Mucosa of rectum (tissue), 2 donors: ENCODE results near the gene DPP6.

Source experiments
- H3K27ac ChIP-seq, 2 donors: one replicate each; pipeline ENCODE4 v1.7.0; 2013; ENCODE audit warnings: inconsistent platforms in 2 of 2, low read depth in 2 of 2, low read length in 2 of 2
- H3K27me3 ChIP-seq, 2 donors: one replicate each; pipeline ENCODE4 v1.7.0; 2013; ENCODE audit warnings: low read length in 2 of 2; ENCODE audit not compliant: control insufficient read depth in 2 of 2, insufficient read depth in 2 of 2
- H3K36me3 ChIP-seq, 2 donors: one replicate each; pipeline ENCODE4 v1.7.0; 2013; ENCODE audit warnings: low read length in 2 of 2; ENCODE audit not compliant: control insufficient read depth in 2 of 2, insufficient read depth in 2 of 2
- H3K4me1 ChIP-seq, 2 donors: one replicate each; pipeline ENCODE4 v1.7.0; 2013; ENCODE audit warnings: low read length in 2 of 2, mild to moderate bottlenecking in 1 of 2; ENCODE audit not compliant: control insufficient read depth in 2 of 2, insufficient read depth in 2 of 2
- H3K4me3 ChIP-seq, 2 donors: one replicate each; pipeline ENCODE4 v1.7.0; 2013; ENCODE audit warnings: low read length in 2 of 2
- H3K9ac ChIP-seq, 2 donors: one replicate each; pipeline ENCODE4 v1.7.0; 2013; ENCODE audit warnings: low read length in 2 of 2, low read depth in 1 of 2, mild to moderate bottlenecking in 1 of 2
- H3K9me3 ChIP-seq, 2 donors: one replicate each; pipeline ENCODE4 v1.7.0; 2013; ENCODE audit warnings: low read length in 2 of 2; ENCODE audit not compliant: control insufficient read depth in 2 of 2
- donor health status: healthy.
- donor health status: Normal muscosa, but diverticular disease.

The DPP6 gene

DNA sequence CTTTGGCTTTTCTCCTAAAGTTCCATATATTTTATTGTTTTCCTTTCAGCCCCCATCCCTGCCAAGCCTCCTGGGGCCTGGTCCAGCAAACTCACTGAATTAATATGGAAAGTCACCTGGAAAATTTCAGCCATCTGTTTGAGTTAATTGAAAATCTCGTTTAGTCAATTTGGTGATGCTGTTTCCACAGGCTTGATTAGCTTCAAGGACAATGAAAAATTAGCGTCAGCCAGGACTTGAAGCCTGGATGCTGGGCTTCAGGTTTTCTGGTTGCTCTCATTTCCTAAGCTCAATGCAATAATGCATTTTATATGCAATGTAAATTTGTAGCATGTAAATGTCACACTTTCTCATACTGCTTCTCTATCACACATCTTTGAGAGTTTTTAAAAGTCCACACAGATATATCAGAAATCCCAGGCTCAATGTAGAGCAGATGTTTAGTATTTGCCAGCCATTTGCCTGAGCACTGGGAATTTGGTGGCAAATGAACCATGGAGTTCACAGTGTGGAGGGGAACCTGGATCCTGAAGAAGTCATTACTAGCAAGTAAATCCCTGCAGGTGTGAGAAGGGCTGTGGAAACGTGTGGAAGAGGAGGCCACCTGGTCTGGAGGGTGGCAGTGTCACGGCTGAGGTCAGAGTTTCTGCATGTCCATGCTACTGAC, 722.2 kb downstream of the DPP6 start:
- Histone ChIP-seq H3K4me1 (no peaks in the 10 kb centered on the region), H3K36me3 (no peaks in the 10 kb centered on the region), H3K27me3 (no peaks in the 10 kb centered on the region), H3K9me3 (no peaks in the 10 kb centered on the region), H3K27ac (no peak overlapping the region), H3K4me3 (no peak overlapping the region), H3K9ac (no peak overlapping the region)

DNA sequence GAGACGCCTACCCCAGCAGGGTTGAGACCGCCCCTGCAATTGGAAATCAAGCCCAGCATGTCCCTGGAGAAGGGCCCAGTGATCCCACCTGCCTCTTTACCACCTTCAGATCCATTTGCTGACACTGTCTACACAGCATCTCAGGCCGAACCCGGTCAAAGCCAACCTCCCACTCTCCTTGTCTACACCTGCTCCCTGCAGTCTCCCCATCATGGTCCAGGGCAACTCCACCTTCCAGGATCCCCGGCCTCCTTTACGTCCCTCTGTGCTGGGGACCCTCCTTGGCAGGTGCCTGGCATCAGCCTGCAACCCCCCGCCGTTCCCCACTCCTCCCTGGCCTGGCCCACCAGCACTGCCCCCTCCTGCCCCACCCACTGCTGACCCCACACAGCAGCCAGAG, 723.5 kb downstream of the DPP6 start:
- Histone ChIP-seq H3K9me3 (no peaks in the 10 kb centered on the region), H3K4me1 (no peaks in the 10 kb centered on the region), H3K27ac (no peak overlapping the region), H3K36me3 (no peaks in the 10 kb centered on the region), H3K27me3 (no peaks in the 10 kb centered on the region), H3K9ac (no peak overlapping the region), H3K4me3 (no peak overlapping the region)

DNA sequence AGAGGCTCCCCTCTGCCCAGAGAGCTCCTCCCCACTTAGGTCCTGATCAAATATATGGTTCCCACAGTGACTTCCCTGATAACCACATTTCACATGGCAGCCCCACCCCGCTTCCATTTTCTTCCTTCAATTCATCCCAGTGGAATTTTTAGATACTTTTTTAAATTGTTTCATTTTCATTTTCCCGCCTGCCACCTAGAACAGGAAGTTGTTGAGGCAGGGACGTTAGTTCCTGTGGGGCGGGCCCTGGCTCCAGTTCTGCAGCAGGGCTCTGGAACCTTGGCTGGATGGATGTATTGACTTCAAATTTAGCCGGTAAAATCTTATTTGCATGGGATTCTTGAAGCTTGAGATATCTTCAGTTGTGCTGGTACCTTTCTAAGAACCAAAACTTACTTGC, 724.2 kb downstream of the DPP6 start:
- Histone ChIP-seq H3K36me3 (no peaks in the 10 kb centered on the region), H3K9ac (no peak overlapping the region), H3K27ac (no peak overlapping the region), H3K27me3 (no peaks in the 10 kb centered on the region), H3K9me3 (no peaks in the 10 kb centered on the region), H3K4me3 (no peak overlapping the region), H3K4me1 (no peaks in the 10 kb centered on the region)

DNA sequence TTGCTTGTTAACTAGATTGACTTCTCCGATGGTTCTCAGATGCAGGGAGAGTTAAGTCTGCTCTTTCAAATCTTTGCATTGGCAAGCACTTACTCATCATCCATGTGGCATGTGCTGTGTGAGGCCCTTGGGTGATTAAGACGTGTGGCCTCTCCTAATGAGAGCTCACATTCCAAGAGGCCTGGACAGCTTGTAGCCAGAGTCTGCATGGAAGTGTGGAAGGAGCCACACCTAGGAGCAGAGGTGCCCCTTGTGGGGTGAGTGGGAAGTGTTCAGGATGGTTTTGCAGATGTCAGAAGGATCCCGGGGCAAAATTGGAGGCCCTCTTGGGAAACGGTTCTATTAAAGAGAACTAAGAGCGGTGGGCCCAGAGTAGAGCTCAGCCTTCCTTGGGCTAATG, 724.8 kb downstream of the DPP6 start:
- no peaks in the 10 kb centered on the region for H3K36me3 ChIP-seq
- no peak overlapping the region for H3K9ac ChIP-seq
- no peak overlapping the region for H3K27ac ChIP-seq
- H3K4me3 ChIP-seq = no peak overlapping the region
- H3K9me3 ChIP-seq = no peaks in the 10 kb centered on the region
- no peaks in the 10 kb centered on the region for H3K27me3 ChIP-seq
- no peaks in the 10 kb centered on the region for H3K4me1 ChIP-seq

DNA sequence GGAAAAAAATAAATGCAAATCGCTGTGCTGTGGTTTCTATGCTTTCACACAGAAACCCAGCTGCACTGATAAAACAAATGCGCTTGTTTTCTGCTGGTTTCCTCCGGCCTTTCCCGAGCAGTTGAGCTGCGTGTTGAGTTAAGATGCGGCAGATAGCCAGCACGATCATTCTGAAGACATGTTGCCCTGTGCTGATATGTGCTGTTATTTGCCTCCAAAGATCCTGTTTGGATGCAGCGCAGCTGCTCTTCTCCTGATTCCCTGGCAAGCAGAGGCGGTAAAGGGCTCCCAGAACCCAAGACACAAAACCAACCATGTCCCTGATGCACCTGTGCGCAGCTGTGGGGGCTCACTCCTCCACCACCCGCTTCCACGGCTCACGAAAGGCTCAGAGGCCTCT, 725.3 kb downstream of the DPP6 start:
- no peak overlapping the region for H3K27ac ChIP-seq
- H3K36me3 ChIP-seq = no peaks in the 10 kb centered on the region
- no peaks in the 10 kb centered on the region for H3K4me1 ChIP-seq
- no peaks in the 10 kb centered on the region for H3K27me3 ChIP-seq
- no peak overlapping the region for H3K9ac ChIP-seq
- H3K4me3 ChIP-seq = no peak overlapping the region
- H3K9me3 ChIP-seq = no peaks in the 10 kb centered on the region

DNA sequence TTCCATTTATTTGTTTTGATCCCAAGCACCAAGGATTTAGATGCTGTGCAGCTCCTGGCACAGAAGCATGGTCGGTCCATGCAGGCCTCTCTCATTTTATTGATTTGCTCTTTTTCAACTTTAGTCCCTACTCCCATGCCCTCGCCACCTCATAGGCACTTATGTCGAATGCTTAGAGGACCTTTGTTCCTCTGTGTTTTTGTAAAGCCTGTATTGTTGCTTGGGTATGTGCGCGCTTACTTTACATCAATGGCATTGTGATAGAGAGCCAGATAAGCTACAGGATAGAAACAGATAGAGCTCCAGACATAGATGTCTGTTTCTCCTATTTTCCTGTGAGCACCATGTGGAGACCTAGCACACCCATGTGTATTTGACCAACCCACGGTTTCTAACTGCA, 725.7 kb downstream of the DPP6 start:
- Histone ChIP-seq H3K27ac (no peak overlapping the region), H3K9ac (no peak overlapping the region)

DNA sequence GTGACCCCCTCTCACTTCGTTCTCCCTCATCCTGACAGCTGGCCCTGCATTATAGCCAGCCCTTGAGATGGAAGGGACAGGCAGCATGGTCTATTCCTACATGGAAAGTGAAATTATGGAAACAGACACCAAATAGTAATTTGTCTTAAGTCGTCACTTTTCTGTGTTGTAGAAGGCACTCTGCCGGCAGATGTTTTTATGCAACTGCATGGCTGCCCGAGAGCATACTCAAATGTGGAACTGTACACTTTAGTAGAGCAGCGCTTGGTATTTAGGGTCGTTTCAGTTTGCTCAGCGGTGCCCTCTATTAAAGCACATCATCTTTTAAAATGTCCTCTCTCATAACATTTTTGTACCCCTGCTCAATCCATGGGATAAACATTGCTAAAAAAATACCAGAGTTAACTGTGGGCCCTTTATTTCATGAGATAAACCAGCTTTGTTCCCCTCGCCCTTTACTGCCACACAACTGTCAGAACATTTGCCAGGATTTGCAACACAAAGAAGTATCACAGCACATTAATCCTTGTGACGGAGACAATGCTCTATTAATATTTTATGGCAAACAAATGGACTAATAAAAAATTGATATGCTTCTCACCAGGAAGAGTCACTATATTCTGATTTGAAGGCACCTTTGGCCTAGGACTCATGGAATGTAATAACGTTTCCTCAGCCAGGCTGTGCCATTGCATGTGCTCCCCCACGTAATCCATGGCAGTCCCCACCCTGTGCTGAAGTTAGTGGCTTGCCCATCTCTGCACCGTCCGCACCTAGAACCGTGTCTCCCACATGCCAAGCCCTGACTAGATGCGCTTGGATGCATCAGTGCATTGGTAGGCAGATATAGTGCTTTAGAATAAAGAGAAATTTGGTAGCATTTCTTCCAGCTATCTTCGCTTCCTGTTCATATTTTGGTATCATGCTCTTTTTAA, 729.4 kb downstream of the DPP6 start:
- H3K36me3 ChIP-seq = no peaks in the 10 kb centered on the region

More for the DNA sequence above, 725.7 kb downstream of the DPP6 start:
- H3K9me3 ChIP-seq = no peaks in the 10 kb centered on the region
- H3K4me1 ChIP-seq = no peaks in the 10 kb centered on the region
- H3K27me3 ChIP-seq = no peaks in the 10 kb centered on the region
- H3K4me3 ChIP-seq = no peak overlapping the region
- H3K36me3 ChIP-seq = no peaks in the 10 kb centered on the region

DNA sequence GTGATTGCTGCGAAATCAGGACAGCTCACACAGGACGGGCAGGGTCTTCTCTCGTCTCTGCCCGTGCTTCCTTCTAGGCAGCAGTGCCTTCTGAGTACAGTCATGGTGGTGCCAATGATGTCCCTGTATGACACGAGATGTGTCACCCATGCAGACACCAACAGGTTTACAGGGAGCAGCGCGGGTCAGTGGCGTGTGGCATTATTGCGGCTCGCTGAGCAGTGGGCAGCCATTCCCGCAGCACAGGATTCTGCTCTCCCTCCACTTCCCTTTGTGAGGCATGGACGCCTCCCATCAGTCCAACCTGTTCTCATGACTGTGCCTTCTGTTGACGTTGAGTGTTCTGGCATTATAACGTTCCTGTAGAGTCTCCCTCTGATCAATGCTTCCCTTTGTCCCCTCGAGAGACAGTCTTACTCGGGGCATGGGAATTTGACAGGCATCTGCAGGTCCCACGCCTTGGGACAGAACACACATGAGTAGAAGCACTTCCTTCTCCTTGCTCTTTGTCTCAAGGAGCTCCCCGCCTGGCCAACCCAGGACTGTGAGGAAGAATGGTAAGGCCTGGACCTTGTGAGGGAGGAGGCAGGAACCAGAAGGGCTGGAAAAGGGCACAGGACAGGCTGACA, 731.2 kb downstream of the DPP6 start:
- Histone ChIP-seq H3K4me3 (no peak overlapping the region), H3K27ac (no peak overlapping the region), H3K27me3 (no peaks in the 10 kb centered on the region), H3K9me3 (no peaks in the 10 kb centered on the region), H3K36me3 (no peaks in the 10 kb centered on the region), H3K4me1 (no peaks in the 10 kb centered on the region), H3K9ac (no peak overlapping the region)

More for the DNA sequence above, 729.4 kb downstream of the DPP6 start:
- no peaks in the 10 kb centered on the region for H3K27me3 ChIP-seq
- H3K9ac ChIP-seq = no peak overlapping the region
- no peak overlapping the region for H3K27ac ChIP-seq
- H3K4me3 ChIP-seq = no peak overlapping the region
- no peaks in the 10 kb centered on the region for H3K4me1 ChIP-seq
- no peaks in the 10 kb centered on the region for H3K9me3 ChIP-seq

DNA sequence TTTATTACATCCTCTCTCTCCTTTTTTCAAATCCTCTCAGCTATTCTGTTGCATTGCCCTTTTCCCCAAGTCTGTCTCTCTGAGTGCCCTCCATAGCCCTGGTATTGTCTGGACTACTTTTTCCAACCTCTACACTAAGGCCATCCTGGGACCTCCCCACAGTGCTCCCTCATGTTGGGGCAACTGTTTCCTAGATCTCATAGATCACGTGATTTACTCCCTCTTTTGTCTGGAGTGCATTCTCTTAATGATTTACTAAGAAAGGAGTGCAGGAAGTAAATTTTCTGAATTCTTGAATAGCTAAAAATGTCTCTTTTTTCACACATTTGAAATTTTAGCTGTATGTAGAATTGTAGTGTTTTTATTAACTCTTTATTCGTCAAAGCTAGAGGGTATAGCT, 733.7 kb downstream of the DPP6 start:
- Histone ChIP-seq H3K36me3 (no peaks in the 10 kb centered on the region), H3K4me3 (no peak overlapping the region), H3K27ac (no peak overlapping the region), H3K27me3 (no peaks in the 10 kb centered on the region), H3K4me1 (no peaks in the 10 kb centered on the region), H3K9me3 (no peaks in the 10 kb centered on the region), H3K9ac (no peak overlapping the region)

DNA sequence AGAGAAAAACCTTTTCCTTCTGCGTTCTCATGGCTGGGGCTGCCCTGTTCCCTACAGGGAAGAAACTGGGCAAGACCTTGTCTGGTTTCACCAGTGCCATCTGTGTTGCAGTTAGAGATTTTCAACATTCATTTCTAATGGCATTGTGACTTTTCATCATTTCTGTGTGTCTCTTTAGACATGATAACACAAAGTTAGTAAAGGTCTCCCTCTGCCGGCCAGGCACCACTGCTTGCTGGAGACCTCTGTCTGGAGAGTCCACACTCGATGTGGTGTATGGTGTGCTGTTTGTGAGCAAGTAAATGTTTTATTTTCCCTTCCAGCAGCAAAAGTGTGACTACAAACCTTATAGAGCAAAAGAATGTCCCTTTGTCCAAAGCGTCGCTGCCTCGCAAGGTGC, 737.2 kb downstream of the DPP6 start:
- H3K9ac ChIP-seq = no peak overlapping the region
- H3K36me3 ChIP-seq = no peaks in the 10 kb centered on the region
- no peak overlapping the region for H3K27ac ChIP-seq
- H3K4me3 ChIP-seq = no peak overlapping the region
- no peaks in the 10 kb centered on the region for H3K9me3 ChIP-seq
- H3K4me1 ChIP-seq = no peaks in the 10 kb centered on the region
- H3K27me3 ChIP-seq = no peaks in the 10 kb centered on the region
